GM23338 (cell line): ENCODE data around the gene FRMD4A. TPM values are rescaled to one million over a fixed set of nuclear protein-coding genes. Genes with fewer than 3 reads are reported as not detected.
"Not testable (repeated sequence)": the region's sequence is repeated elsewhere in the genome, so short reads cannot be mapped to it uniquely, and the experiment has no call there.

Experiments
- ATAC-seq: fragments of 200-7000 bp; cut with Tn5 transposase; 3 replicates; pipeline ENCODE4 v1.9.1; 2020
- DNase-seq: peaks from one replicate; pipeline ENCODE4 v3.0.0-alpha.2; 2015; ENCODE audit warnings: low spot score
- H2AFZ ChIP-seq: fragments of 200-600 bp; sonication (generic); 2 replicates; pipeline ENCODE4 v1.8.0; 2016; ENCODE audit warnings: antibody characterized with exemption, mild to moderate bottlenecking, moderate library complexity
- H3F3A ChIP-seq: fragments of 200-600 bp; sonication (generic); replicated peaks from 2 replicates; pipeline ENCODE4 v1.8.0; 2017; ENCODE audit warnings: antibody characterized with exemption, mixed run types, low read depth
- H3K27ac ChIP-seq: fragments of 200-600 bp; sonication (generic); 2 replicates; pipeline ENCODE4 v1.6.1; 2016; ENCODE audit warnings: low read depth
- H3K27me3 ChIP-seq: fragments of 200-600 bp; sonication (generic); 2 replicates; pipeline ENCODE4 v1.8.0; 2016; ENCODE audit warnings: mild to moderate bottlenecking, mixed run types, moderate library complexity; ENCODE audit not compliant: insufficient read depth
- H3K36me3 ChIP-seq: fragments of 200-600 bp; sonication (generic); 2 replicates; pipeline ENCODE4 v1.8.0; 2016; ENCODE audit warnings: mild to moderate bottlenecking; ENCODE audit not compliant: insufficient read depth
- H3K4me1 ChIP-seq: fragments of 200-600 bp; sonication (generic); 2 replicates; pipeline ENCODE4 v1.8.0; 2016; ENCODE audit warnings: mild to moderate bottlenecking, moderate library complexity; ENCODE audit not compliant: insufficient read depth
- H3K4me2 ChIP-seq: fragments of 200-600 bp; sonication (generic); 2 replicates; pipeline ENCODE4 v1.7.1; 2017; ENCODE audit warnings: mixed run types
- H3K4me3 ChIP-seq: fragments of 200-600 bp; sonication (generic); 2 replicates; pipeline ENCODE4 v1.6.1; 2016; ENCODE audit warnings: mixed run types
- H3K79me2 ChIP-seq: fragments of 200-600 bp; sonication (generic); replicated peaks from 2 replicates; pipeline ENCODE4 v1.8.0; 2017; ENCODE audit warnings: mild to moderate bottlenecking; ENCODE audit not compliant: insufficient read depth
- H3K9me2 ChIP-seq: fragments of 200-600 bp; sonication (generic); 2 replicates; pipeline ENCODE4 v1.8.0; 2017; ENCODE audit not compliant: insufficient read depth
- H4K20me1 ChIP-seq: fragments of 200-600 bp; sonication (generic); replicated peaks from 2 replicates; pipeline ENCODE4 v1.8.0; 2017; ENCODE audit warnings: mild to moderate bottlenecking; ENCODE audit not compliant: insufficient read depth
- H3K27ac Mint-ChIP-seq: 2 replicates; pipeline ENCODE4 v1.8.0; 2020; ENCODE audit warnings: inconsistent platforms, mild to moderate bottlenecking, moderate library complexity, mixed read lengths
- H3K27me3 Mint-ChIP-seq: 3 replicates; pipeline ENCODE4 v1.8.0; 2022; ENCODE audit warnings: low read depth, mild to moderate bottlenecking, moderate library complexity, mixed read lengths, inconsistent platforms; ENCODE audit not compliant: insufficient read depth, poor library complexity
- H3K36me3 Mint-ChIP-seq: 3 replicates; pipeline ENCODE4 v1.8.0; 2021; ENCODE audit warnings: low read depth, mild to moderate bottlenecking, inconsistent platforms, moderate library complexity, mixed read lengths
- H3K4me1 Mint-ChIP-seq: 3 replicates; pipeline ENCODE4 v1.8.0; 2020; ENCODE audit warnings: mild to moderate bottlenecking, inconsistent platforms, mixed read lengths
- H3K4me3 Mint-ChIP-seq: 3 replicates; pipeline ENCODE4 v1.8.0; 2021; ENCODE audit warnings: moderate library complexity, mild to moderate bottlenecking, inconsistent platforms, mixed read lengths
- H3K9me3 Mint-ChIP-seq: 3 replicates; pipeline ENCODE4 v1.8.0; 2020; ENCODE audit warnings: moderate library complexity, mild to moderate bottlenecking, inconsistent platforms, mixed read lengths
- CREB1 ChIP-seq: fragments of 250-450 bp; sonication (Bioruptor Pico); IDR thresholded peaks from 2 replicates; pipeline ENCODE4 v1.5.0; 2020; ENCODE audit warnings: low read depth, mild to moderate bottlenecking, moderate library complexity
- NANOG ChIP-seq: IDR thresholded peaks from 2 replicates; pipeline ENCODE4 v1.6.1; 2016; ENCODE audit warnings: antibody characterized with exemption, borderline replicate concordance
- POLR2AphosphoS5 ChIP-seq: IDR thresholded peaks from 2 replicates; pipeline ENCODE4 v1.6.1; 2016; ENCODE audit warnings: antibody characterized with exemption, low read depth
- ZNF114 ChIP-seq: fragments of 250-450 bp; sonication (Bioruptor Pico); IDR thresholded peaks from 2 replicates; pipeline ENCODE4 v1.5.0; 2020; ENCODE audit warnings: mild to moderate bottlenecking, moderate library complexity
- polyA plus RNA-seq: library from polyadenylated mRNA; unstranded; fragments of >200 nt; fragmentation: Nextera tagmentation; extraction: Ambion mirVana; gene quantifications from 2 replicates; pipeline ENCODE4 v1.2.1, GENCODE V29; 2016
- total RNA-seq: library from RNA; depleted of rRNA; stranded (reverse); fragments of >200 nt; shearing (Covaris generic); gene quantifications from 2 replicates; pipeline ENCODE4 v1.2.3, GENCODE V29; 2014
- TF ChIP-seq, protein P1 (sequence below), 2 experiments: fragments of 200-600 bp in 1 of 2; sonication (generic) in 1 of 2; conservative IDR thresholded peaks; 2 replicates each; pipeline versions ENCODE4 v1.5.1 to v1.6.1; 2016 to 2017; ENCODE audit warnings: antibody characterized with exemption in 2 of 2, low read depth in 2 of 2, mild to moderate bottlenecking in 2 of 2, moderate library complexity in 1 of 2

FRMD4A gene
- total and polyA plus RNA-seq, 2 experiments from 2014 or later: 14.0 to 20.1 TPM

DNA sequence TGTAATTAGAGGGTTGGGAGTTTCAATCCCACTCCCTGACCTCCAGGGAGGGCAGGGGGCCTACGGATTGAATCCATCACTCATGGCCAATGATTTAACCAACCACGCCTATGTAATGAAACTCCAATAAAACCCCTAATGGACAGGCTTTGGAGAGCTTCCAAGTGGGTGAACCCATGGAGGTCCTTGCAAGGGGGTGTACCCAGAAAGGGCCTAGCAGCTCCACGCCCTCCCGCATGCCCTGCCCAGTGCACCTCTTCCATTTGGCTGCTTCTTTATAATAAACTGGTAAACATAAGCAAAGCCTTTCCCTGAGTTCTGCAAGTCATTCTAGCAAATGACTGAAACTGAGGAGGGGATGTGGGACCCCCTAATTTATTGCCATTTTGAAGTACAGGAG is 280.1 kb downstream of the FRMD4A start:
- Histone ChIP-seq H4K20me1 (no peaks in the 10 kb centered on the region), H3K36me3 (no peaks in the 10 kb centered on the region), H3K4me1 (no peaks in the 10 kb centered on the region), H3K4me3 (no peak overlapping the region), H3K9me2 (peaks cover 8% of the 10 kb centered on the region; the same call in 1 of the 2 replicates), H3K4me2 (no peak overlapping the region), H2AFZ (no peak overlapping the region), H3K27me3 (no peaks in the 10 kb centered on the region), H3K79me2 (no peaks in the 10 kb centered on the region), H3K27ac (no peak overlapping the region), H3F3A (no peaks in the 10 kb centered on the region)
- TF ChIP-seq CREB1 (CRISPR knock-in tag) (no peak), ZNF114 (CRISPR knock-in tag) (no peak), NANOG (no peak)
- Mint-ChIP-seq H3K4me1 (no peaks in the 10 kb centered on the region), H3K9me3 (peaks cover 17% of the 10 kb centered on the region), H3K36me3 (peaks cover 10% of the 10 kb centered on the region), H3K27ac (no peak overlapping the region), H3K4me3 (no peak overlapping the region), H3K27me3 (peaks cover 3% of the 10 kb centered on the region)
- no peak for DNase-seq
- no peak for ATAC-seq

DNA sequence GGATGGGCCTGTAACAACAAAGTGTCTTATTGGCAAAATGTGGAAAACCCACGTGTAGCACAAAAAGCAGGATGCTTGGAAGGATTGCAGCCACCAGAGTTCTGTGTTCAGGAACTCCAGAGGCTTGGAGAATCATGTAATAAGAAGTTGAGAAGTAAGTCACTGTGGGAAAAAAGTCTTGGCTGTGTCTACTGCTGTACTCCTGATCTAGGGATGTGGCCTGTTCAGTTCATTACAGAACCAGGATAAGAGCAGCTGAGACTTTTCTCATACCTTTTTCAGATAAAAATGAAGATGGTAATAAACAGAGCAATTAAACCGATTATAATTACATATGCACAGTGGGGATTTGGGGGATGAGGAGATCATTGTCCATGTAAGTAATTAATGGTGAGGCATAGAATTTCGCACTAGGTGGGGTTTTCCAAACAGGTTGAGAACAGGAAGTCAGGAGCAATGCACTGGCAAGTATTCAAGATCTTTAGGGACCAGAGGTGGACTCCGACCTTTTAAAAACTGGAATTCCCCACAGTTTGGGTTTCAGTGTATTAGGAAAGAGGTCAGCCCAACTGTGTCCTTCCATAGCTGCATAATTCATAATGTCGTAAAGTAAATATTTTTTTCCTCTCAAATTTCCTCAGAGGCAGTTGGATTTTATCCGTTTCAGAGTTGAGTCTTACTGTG is 281.7 kb downstream of the FRMD4A start:
- H3K36me3 ChIP-seq: no peaks in the 10 kb centered on the region
- H3K36me3 Mint-ChIP-seq: peaks cover 3% of the 10 kb centered on the region; the same call in 2 of the 3 replicates
- H3K27me3 Mint-ChIP-seq: peaks cover 3% of the 10 kb centered on the region
- H3K79me2 ChIP-seq: no peaks in the 10 kb centered on the region
- peaks cover 8% of the 10 kb centered on the region; the same call in 1 of the 3 replicates for H3K9me3 Mint-ChIP-seq
- H3K4me1 ChIP-seq: no peaks in the 10 kb centered on the region
- H3F3A ChIP-seq: no peaks in the 10 kb centered on the region
- peaks cover 8% of the 10 kb centered on the region; the same call in 1 of the 2 replicates for H3K9me2 ChIP-seq
- no peak overlapping the region for H3K4me3 ChIP-seq
- DNase-seq: no peak
- H3K27me3 ChIP-seq: no peaks in the 10 kb centered on the region
- TF ChIP-seq, protein P1, sequence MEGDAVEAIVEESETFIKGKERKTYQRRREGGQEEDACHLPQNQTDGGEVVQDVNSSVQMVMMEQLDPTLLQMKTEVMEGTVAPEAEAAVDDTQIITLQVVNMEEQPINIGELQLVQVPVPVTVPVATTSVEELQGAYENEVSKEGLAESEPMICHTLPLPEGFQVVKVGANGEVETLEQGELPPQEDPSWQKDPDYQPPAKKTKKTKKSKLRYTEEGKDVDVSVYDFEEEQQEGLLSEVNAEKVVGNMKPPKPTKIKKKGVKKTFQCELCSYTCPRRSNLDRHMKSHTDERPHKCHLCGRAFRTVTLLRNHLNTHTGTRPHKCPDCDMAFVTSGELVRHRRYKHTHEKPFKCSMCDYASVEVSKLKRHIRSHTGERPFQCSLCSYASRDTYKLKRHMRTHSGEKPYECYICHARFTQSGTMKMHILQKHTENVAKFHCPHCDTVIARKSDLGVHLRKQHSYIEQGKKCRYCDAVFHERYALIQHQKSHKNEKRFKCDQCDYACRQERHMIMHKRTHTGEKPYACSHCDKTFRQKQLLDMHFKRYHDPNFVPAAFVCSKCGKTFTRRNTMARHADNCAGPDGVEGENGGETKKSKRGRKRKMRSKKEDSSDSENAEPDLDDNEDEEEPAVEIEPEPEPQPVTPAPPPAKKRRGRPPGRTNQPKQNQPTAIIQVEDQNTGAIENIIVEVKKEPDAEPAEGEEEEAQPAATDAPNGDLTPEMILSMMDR (conservative IDR thresholded peaks at IDR 0.05; ENCODE audit: low read depth in 2 of 2): no peak
- H3K27ac Mint-ChIP-seq: no peak overlapping the region
- no peaks in the 10 kb centered on the region for H3K4me1 Mint-ChIP-seq
- H3K4me3 Mint-ChIP-seq: no peak overlapping the region
- H2AFZ ChIP-seq: no peak overlapping the region
- no peak for ATAC-seq
- H3K27ac ChIP-seq: no peak overlapping the region
- H4K20me1 ChIP-seq: no peaks in the 10 kb centered on the region
- H3K4me2 ChIP-seq: no peak overlapping the region

DNA sequence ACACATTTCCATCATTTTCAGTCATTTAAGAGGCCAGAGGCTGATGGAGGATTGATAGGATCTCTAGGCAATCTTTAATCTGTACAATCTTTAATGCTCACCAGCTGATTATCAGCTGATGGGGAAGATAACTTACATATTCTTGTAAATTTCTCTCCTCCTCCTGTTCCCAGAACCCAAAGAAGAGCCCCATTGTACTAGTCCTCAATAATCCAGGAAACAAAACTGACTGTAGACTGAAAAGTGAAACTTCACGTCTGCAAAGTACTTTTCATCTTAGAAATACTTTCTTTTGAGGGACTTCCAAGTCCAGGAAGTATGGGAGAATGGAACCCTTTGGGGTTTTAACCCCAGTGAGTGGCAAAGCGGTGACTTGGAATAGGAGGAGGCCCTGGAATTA is 283.3 kb downstream of the FRMD4A start:
- Histone ChIP-seq H3K27ac (no peak overlapping the region), H2AFZ (no peak overlapping the region), H4K20me1 (no peaks in the 10 kb centered on the region), H3F3A (no peaks in the 10 kb centered on the region), H3K79me2 (no peaks in the 10 kb centered on the region), H3K4me1 (no peaks in the 10 kb centered on the region), H3K27me3 (no peaks in the 10 kb centered on the region), H3K9me2 (peaks cover 8% of the 10 kb centered on the region; the same call in 1 of the 2 replicates), H3K4me2 (no peak overlapping the region), H3K36me3 (no peaks in the 10 kb centered on the region), H3K4me3 (no peak overlapping the region)
- H3K27me3 Mint-ChIP-seq: peaks cover 3% of the 10 kb centered on the region
- DNase-seq (no peak), ATAC-seq (no peak)
- peaks cover 3% of the 10 kb centered on the region; the same call in 1 of the 3 replicates for H3K36me3 Mint-ChIP-seq
- TF ChIP-seq POLR2AphosphoS5: no peak
- TF ChIP-seq, protein P1 (conservative IDR thresholded peaks at IDR 0.05; ENCODE audit: low read depth in 2 of 2): no peak
- H3K9me3 Mint-ChIP-seq: peaks cover 5% of the 10 kb centered on the region; the same call in 1 of the 3 replicates
- no peaks in the 10 kb centered on the region for H3K4me1 Mint-ChIP-seq
- H3K27ac Mint-ChIP-seq: no peak overlapping the region
- no peak overlapping the region for H3K4me3 Mint-ChIP-seq

DNA sequence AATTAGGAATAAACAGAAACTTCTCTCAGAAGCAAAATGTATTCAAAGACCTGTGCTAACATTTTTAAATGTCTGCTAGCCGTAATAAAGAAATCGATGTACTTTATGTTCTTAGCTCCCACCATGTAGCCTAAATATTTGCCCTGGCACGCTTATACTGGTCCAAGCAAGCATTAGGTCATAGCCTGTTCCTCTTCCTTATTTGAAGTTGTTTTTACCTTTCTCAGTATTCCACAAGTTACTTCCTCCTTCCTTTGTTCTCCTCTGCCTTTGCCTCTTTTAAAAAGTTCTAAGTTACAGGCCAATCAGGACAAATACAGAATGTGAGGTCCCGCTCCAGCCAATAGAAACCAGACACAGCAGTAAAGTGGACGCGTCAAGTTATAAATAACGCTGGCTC is 288.7 kb downstream of the FRMD4A start:
- not testable (repeated sequence) for H2AFZ ChIP-seq, H3K27ac ChIP-seq, H3K4me3 Mint-ChIP-seq, H3K9me2 ChIP-seq, H3K27ac Mint-ChIP-seq, ATAC-seq, H3K79me2 ChIP-seq, H3K27me3 Mint-ChIP-seq, H3K36me3 Mint-ChIP-seq, H3K27me3 ChIP-seq, H4K20me1 ChIP-seq, H3K4me1 Mint-ChIP-seq, H3F3A ChIP-seq, H3K4me2 ChIP-seq, H3K4me1 ChIP-seq, H3K36me3 ChIP-seq, H3K4me3 ChIP-seq, H3K9me3 Mint-ChIP-seq, DNase-seq
